COLO829 (cell line): ENCODE results near the gene MACIR.

ENCODE experiments used
- DNase-seq: peaks from one replicate; pipeline ENCODE4 v3.0.0; 2012; ENCODE audit warnings: low spot score

Gene MACIR

GRCh38 chr5:103291606-103292005 is 33.0 kb downstream of the MACIR start:
- no peak for DNase-seq

- DNase-seq, result no peak
Observed at GRCh38 chr5:103293099-103293498, 34.5 kb downstream of the MACIR start.

- no peak for DNase-seq
Observed at GRCh38 chr5:103293719-103294118, 35.2 kb downstream of the MACIR start.

GRCh38 chr5:103294906-103295305 is 36.3 kb downstream of the MACIR start:
- DNase-seq, result no peak

DNA sequence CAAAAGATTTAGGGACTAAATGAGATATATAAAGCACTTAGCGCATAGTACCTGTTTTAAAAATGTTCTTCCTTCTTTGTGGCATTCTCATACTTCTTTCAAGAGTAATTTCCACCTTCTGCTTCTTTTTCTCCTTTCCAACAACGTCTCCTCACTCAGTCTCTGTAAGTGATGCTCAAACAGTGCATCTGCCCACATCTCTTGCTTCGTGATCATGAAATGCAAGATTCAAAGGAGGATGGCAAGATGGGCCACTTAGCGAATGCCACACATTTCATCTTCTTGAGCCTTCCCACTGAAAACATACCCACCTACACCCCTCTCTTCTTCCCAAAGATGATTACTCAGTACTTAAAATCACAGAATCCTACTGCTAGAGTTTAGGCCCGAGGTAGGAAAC is 36.9 kb downstream of the MACIR start:
- DNase-seq, result no peak

DNA sequence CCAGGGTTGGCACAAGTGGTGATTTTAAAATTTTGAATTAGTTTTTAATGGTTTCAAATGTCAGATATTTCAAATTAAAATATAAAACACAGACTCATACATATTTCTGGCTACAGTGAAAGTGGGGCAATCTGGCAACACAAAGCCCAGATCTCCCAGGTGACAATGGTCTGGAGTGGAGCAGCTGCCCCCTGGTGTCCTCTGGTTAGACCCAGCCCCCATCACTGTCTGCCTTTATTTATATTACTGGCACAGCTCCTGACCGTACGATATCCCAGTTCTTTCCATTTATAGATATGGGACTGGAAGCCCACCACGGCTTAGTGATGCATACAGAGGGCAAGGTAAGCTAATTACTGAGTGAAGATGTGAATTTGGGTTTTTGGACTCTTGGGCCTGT is 37.3 kb downstream of the MACIR start:
- DNase-seq, result no peak

GRCh38 chr5:103298117-103298516 is 39.6 kb downstream of the MACIR start:
- no peak for DNase-seq

GRCh38 chr5:103298607-103299188 is 40.1 kb downstream of the MACIR start:
- no peak for DNase-seq

DNA sequence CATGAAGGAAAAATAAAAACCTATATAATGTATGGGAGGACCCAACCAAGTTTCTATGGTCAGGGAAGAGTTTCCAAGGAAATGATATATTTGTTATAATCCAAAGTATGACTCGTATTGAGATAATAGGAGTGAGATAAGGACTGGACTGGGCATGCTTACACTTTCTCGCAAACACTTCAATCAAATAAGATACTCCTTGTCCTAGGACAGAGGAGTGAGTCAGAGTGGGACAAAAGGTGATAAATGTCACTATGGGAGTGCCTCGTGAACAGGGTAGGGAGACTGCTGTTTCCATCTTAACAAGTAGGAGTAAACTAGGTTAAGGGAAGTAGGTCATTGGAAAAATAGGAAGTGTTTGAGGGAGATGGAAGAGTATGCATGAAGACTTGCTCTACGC is 47.2 kb downstream of the MACIR start:
- DNase-seq, result no peak

DNA sequence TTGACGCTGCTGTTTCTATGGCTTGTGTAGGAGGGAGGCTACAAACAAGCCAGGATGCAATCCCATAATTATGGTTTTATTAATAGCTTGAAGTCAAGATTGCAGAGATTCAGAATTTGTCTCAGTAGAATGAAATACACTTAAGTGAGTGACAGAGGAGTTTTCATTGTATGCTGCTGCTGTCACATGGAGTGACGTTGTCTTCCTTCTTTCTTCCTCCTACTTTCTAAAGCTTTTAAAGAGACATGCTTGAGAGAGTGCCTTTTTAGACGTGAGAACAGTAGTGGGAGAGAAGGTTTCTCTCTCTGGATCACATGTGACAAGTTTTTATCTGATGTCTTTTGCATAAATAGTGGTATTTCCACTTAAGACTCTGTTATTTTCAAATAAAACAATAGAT is 48.9 kb downstream of the MACIR start:
- DNase-seq, result no peak

- no peak for DNase-seq
Observed at GRCh38 chr5:103308774-103309173, 50.2 kb downstream of the MACIR start.

DNA sequence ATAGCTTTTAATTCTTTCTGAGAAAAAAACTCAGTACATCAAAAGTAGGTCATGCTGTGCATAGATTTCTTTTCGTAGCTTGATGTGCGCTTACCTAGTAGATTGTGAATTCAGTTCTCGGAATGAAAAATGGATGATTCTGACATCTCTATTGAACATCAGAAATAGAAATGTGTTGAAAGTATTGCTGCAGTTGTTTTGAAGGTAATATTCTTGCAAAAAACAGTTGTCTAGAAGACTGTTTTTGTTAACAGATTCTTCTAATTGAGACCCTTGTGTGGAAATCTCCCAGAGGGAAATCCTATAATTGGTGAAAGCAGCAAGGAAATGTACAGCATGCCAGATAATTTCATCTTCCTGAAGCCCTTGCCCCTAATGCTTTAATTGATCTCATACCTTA is 54.5 kb downstream of the MACIR start:
- no peak for DNase-seq

GRCh38 chr5:103315455-103315854 is 56.9 kb downstream of the MACIR start:
- DNase-seq, result no peak

DNA sequence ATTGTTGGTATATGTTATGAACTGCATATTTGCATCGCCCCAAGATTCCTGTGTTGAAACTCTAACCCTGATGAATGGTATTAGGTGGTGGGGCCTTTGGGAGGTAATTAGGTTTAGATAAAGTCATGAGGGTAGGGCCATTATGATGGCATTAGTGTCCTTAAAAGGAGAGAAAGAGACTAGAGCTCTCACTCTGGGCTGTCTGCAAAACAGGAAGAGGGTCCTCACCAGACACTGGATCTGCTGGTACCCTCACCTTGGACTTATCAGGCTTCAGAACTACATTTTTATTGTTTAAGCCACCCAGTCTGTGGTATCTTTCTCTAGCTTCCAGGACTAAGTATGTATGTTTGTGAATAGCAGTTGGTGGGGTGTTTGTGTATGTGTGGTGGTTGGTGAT is 68.9 kb downstream of the MACIR start:
- DNase-seq, result no peak

DNA sequence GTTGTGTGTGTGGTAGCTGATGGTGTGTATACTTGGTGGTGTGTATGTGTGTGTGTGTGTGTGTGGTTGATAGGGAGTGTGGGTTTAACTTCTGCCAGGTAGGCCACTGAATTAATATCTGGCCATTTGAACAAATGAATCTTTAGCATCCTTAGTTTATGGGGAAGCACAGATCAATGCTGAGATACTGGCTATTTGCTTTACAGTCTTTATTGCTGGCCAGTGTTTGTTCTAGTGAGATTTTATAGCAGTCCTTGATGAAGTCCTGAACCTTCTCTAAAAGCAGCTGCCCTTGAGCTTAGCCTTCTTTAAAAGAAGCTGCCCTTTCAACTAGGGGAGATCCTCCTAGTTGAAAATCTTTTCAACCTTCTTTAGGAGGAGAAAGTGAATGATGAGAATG is 69.3 kb downstream of the MACIR start:
- DNase-seq, result no peak
